ENCODE results near the gene SMIM38.

- TF ChIP-seq CTCF (IDR thresholded peaks at IDR 0.05; ENCODE audit: borderline replicate concordance, extremely low read depth, low read length, poor library complexity, severe bottlenecking) (no peak), EZH2 (IDR thresholded peaks at IDR 0.05; ENCODE audit: borderline replicate concordance, low read depth, low read length, severe bottlenecking) (no peak)
Observed at GRCh38 chr11:69108559-69108958, 47.2 kb upstream of the SMIM38 start.

Measured in DND-41 (cell line).